HEK293T (cell line): ENCODE measurements around the gene EHBP1.

Experiments
- FOXM1 ChIP-seq: fragments of 450-650 bp; IDR thresholded peaks from 2 replicates; pipeline ENCODE4 v1.6.1; 2017; ENCODE audit warnings: mild to moderate bottlenecking, borderline replicate concordance
- HDGF ChIP-seq: fragments of 450-650 bp; IDR thresholded peaks from 2 replicates; pipeline ENCODE4 v1.6.1; 2017; ENCODE audit warnings: antibody characterized with exemption, borderline replicate concordance
- SP1 ChIP-seq: fragments of 450-650 bp; IDR thresholded peaks from 2 replicates; pipeline ENCODE4 v1.6.1; 2017
- TARDBP ChIP-seq: fragments of 450-650 bp; IDR thresholded peaks from 2 replicates; pipeline ENCODE4 v1.6.1; 2016

DNA sequence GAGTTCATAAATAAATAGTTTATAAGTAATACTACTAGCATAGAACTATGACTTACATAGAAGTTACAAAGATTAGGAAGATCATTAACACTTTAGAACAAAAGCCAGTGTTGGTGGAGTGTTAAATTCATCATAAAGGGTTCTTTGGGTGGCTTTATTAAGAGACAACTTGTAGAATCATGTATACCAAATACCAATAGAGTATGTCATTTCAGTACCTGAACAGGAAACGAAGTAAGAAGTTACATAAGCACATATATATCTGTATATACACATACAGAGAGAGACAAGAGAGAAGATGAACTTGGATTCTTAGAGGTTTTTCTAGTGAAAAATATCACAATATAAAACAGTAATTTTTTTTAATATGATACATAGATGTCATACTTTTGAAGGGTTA, 262.7 kb downstream of the EHBP1 start:
- TF ChIP-seq TARDBP, result no peak
- no peak for TF ChIP-seq SP1
- TF ChIP-seq HDGF, result no peak
- no peak for TF ChIP-seq FOXM1
